Stomach smooth muscle (tissue), 2 donors: Measurements from ENCODE around the gene CD7.

Source experiments
- H3K27ac ChIP-seq: one replicate; pipeline ENCODE4 v1.7.0; 2013; ENCODE audit warnings: mild to moderate bottlenecking, low read length, inconsistent platforms
- H3K27me3 ChIP-seq, 2 donors: one replicate each; pipeline ENCODE4 v1.7.0; 2013; ENCODE audit warnings: low read length in 2 of 2; ENCODE audit not compliant: insufficient read depth in 2 of 2, control insufficient read depth in 1 of 2
- H3K36me3 ChIP-seq, 2 donors: one replicate each; pipeline ENCODE4 v1.7.0; 2013; ENCODE audit warnings: low read length in 2 of 2; ENCODE audit not compliant: control insufficient read depth in 2 of 2, insufficient read depth in 2 of 2
- H3K4me1 ChIP-seq: one replicate; pipeline ENCODE4 v1.7.0; 2013; ENCODE audit warnings: low read length; ENCODE audit not compliant: control insufficient read depth, insufficient read depth
- H3K4me3 ChIP-seq, 2 donors: one replicate each; pipeline ENCODE4 v1.7.0; 2013; ENCODE audit warnings: low read length in 2 of 2
- H3K9ac ChIP-seq, 2 donors: one replicate each; pipeline ENCODE4 v1.7.0; 2013; ENCODE audit warnings: low read length in 2 of 2, mild to moderate bottlenecking in 1 of 2
- H3K9me3 ChIP-seq, 2 donors: one replicate each; pipeline ENCODE4 v1.7.0; 2013; ENCODE audit warnings: low read length in 2 of 2; ENCODE audit not compliant: control insufficient read depth in 2 of 2
- donor health status: healthy.
- donor health status: Pancreatic carcinoma.

CD7 gene

GRCh38 chr17:82325286-82326180 lies 8.1 kb upstream of the CD7 start:
- H3K27me3 ChIP-seq: peaks cover 2 to 9% of the 10 kb centered on the region in 2 donors

GRCh38 chr17:82324566-82325285 lies 7.3 kb upstream of the CD7 start:
- H3K27ac ChIP-seq: no peak overlapping the region
- H3K9me3 ChIP-seq: no peaks in the 10 kb centered on the region
- no peaks in the 10 kb centered on the region for H3K36me3 ChIP-seq
- peaks cover 3% of the 10 kb centered on the region for H3K4me1 ChIP-seq
- H3K4me3 ChIP-seq: no peak overlapping the region
- peaks cover 0 to 9% of the 10 kb centered on the region in 2 donors for H3K27me3 ChIP-seq
- no peak overlapping the region for H3K9ac ChIP-seq

More at GRCh38 chr17:82325286-82326180, 8.1 kb upstream of the CD7 start:
- H3K4me3 ChIP-seq: no peak overlapping the region
- no peaks in the 10 kb centered on the region for H3K9me3 ChIP-seq
- H3K36me3 ChIP-seq: no peaks in the 10 kb centered on the region
- H3K9ac ChIP-seq: no peak overlapping the region
- peaks cover 11% of the 10 kb centered on the region for H3K4me1 ChIP-seq
- no peak overlapping the region for H3K27ac ChIP-seq

GRCh38 chr17:82323514-82324234 lies 6.3 kb upstream of the CD7 start:
- Histone ChIP-seq H3K4me3 (no peak overlapping the region), H3K36me3 (no peaks in the 10 kb centered on the region), H3K4me1 (peaks cover 3% of the 10 kb centered on the region), H3K27ac (no peak overlapping the region), H3K9ac (no peak overlapping the region), H3K9me3 (no peaks in the 10 kb centered on the region), H3K27me3 (peaks cover 0 to 9% of the 10 kb centered on the region in 2 donors)

GRCh38 chr17:82322526-82323453 lies 5.4 kb upstream of the CD7 start:
- H3K4me3 ChIP-seq: no peak overlapping the region
- no peaks in the 10 kb centered on the region for H3K9me3 ChIP-seq
- H3K36me3 ChIP-seq: no peaks in the 10 kb centered on the region
- peaks cover 3% of the 10 kb centered on the region for H3K4me1 ChIP-seq
- no peak overlapping the region for H3K9ac ChIP-seq
- peaks cover 0 to 7% of the 10 kb centered on the region in 2 donors for H3K27me3 ChIP-seq
- H3K27ac ChIP-seq: no peak overlapping the region

GRCh38 chr17:82321947-82322466 lies 4.6 kb upstream of the CD7 start:
- H3K27ac ChIP-seq: no peak overlapping the region
- H3K27me3 ChIP-seq: peaks cover 0 to 5% of the 10 kb centered on the region in 2 donors
- H3K4me3 ChIP-seq: no peak overlapping the region
- peaks cover 3% of the 10 kb centered on the region for H3K4me1 ChIP-seq
- no peaks in the 10 kb centered on the region for H3K36me3 ChIP-seq
- H3K9me3 ChIP-seq: no peaks in the 10 kb centered on the region
- no peak overlapping the region for H3K9ac ChIP-seq

GRCh38 chr17:82320956-82321927 lies 3.8 kb upstream of the CD7 start:
- peak overlapping the region in 1 of 2 donors; percentile 40 for H3K4me3 ChIP-seq
- peaks cover 7% of the 10 kb centered on the region for H3K4me1 ChIP-seq
- no peaks in the 10 kb centered on the region for H3K9me3 ChIP-seq
- H3K36me3 ChIP-seq: no peaks in the 10 kb centered on the region
- no peak overlapping the region for H3K27ac ChIP-seq
- H3K9ac ChIP-seq: no peak overlapping the region
- H3K27me3 ChIP-seq: peaks cover 0 to 12% of the 10 kb centered on the region in 2 donors

- no peaks in the 10 kb centered on the region for H3K36me3 ChIP-seq
- H3K27me3 ChIP-seq: peaks cover 6 to 22% of the 10 kb centered on the region in 2 donors
- peaks cover 14% of the 10 kb centered on the region for H3K4me1 ChIP-seq
- no peaks in the 10 kb centered on the region for H3K9me3 ChIP-seq
- H3K4me3 ChIP-seq: no peak overlapping the region
- no peak overlapping the region for H3K27ac ChIP-seq
- H3K9ac ChIP-seq: no peak overlapping the region
These were observed 2.9 kb upstream of the CD7 start for GRCh38 chr17:82320140-82320840.

GRCh38 chr17:82319619-82320062 lies 2.2 kb upstream of the CD7 start:
- Histone ChIP-seq H3K4me3 (no peak overlapping the region), H3K36me3 (no peaks in the 10 kb centered on the region), H3K9ac (no peak overlapping the region), H3K9me3 (no peaks in the 10 kb centered on the region), H3K27ac (no peak overlapping the region), H3K4me1 (peaks cover 14% of the 10 kb centered on the region), H3K27me3 (peaks cover 9 to 28% of the 10 kb centered on the region in 2 donors)
